WERI-Rb-1 (cell line): Measurements from ENCODE around the gene MSH3.

Experiments
- DNase-seq: peaks from one replicate; pipeline ENCODE4 v3.0.0-alpha.2; 2020
- H3K27ac ChIP-seq: fragments of 250-450 bp; sonication (Bioruptor Pico); 2 replicates; pipeline ENCODE4 v1.5.1; 2020; ENCODE audit warnings: mild to moderate bottlenecking, moderate library complexity
- H3K27me3 ChIP-seq: fragments of 250-450 bp; sonication (Bioruptor Pico); 2 replicates; pipeline ENCODE4 v1.5.1; 2021; ENCODE audit warnings: mild to moderate bottlenecking, low read depth, moderate library complexity; ENCODE audit not compliant: insufficient read depth, severe bottlenecking
- H3K36me3 ChIP-seq: fragments of 250-450 bp; sonication (Bioruptor Pico); 2 replicates; pipeline ENCODE4 v1.5.1; 2020; ENCODE audit warnings: mild to moderate bottlenecking, moderate library complexity
- H3K4me3 ChIP-seq: 2 replicates; pipeline ENCODE4 v1.5.1; 2011; ENCODE audit warnings: low read depth, mild to moderate bottlenecking, control low read depth, low read length
- H3K9me3 ChIP-seq: fragments of 250-450 bp; sonication (Bioruptor Pico); 2 replicates; pipeline ENCODE4 v1.5.1; 2021; ENCODE audit warnings: mild to moderate bottlenecking, moderate library complexity; ENCODE audit not compliant: severe bottlenecking
- TF ChIP-seq, protein P1 (sequence below): IDR thresholded peaks from 2 replicates; pipeline ENCODE4 v1.5.1; 2011; ENCODE audit warnings: low read depth, mild to moderate bottlenecking, control low read depth, inconsistent platforms, low read length

MSH3 gene

DNA sequence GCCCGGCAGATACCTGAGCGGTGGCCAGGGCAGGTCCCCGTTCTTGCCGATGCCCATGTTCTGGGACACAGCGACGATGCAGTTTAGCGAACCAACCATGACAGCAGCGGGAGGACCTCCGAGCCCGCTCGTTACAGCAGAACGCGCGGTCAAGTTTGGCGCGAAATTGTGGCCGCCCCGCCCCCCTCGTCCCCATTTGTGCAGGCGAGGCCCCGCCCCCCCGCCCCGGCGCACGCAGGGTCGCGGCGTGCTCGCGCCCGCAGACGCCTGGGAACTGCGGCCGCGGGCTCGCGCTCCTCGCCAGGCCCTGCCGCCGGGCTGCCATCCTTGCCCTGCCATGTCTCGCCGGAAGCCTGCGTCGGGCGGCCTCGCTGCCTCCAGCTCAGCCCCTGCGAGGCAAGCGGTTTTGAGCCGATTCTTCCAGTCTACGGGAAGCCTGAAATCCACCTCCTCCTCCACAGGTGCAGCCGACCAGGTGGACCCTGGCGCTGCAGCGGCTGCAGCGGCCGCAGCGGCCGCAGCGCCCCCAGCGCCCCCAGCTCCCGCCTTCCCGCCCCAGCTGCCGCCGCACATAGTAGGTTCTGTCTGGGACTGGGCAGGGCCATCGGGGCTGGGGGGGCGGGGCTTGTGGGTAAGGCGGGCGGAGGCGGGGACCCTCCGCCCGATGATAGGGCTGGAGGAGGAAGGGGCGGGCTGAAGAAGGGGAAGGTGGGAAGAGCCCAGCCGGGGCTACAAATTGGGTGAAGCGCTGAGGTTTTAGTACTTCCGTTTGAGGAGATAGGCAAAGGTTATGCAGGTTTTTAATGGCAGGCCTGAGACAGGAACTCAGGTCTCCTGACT lies at the start of gene MSH3, which contains the start of gene DHFR:
Gene MSH3, plus strand, starts transcription at position 262 of the 840 bp plus-strand sequence. Its CDS starts 76 bp downstream, at position 338.
Gene DHFR, minus strand, starts transcription at position 593 of the 840 bp plus-strand sequence. Its CDS starts 494 bp downstream, at position 99.
- H3K9me3 ChIP-seq: no peaks in the 10 kb centered on the region

DNA sequence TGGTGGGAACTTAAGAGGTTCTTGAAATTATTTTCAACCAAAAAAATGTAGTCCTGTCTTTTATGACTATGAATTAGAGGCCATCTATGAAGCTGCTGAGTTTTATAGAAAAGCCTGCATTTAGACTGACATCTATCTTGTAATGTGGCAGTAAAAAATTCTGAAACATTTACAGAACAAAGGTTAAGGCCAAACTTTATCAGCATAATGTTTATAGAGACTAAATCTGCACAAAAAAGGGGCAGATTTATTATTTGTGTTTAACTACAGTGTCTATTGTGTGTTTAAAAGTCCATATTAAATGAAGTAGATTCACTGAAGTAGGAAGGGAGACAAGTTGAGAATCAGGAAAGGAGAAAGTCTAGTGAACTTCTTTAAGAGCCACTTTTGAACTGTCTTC lies 47.1 kb upstream of the MSH3 start:
- DNase-seq: no peak
- no peak overlapping the region for H3K4me3 ChIP-seq
- H3K36me3 ChIP-seq: no peaks in the 10 kb centered on the region
- TF ChIP-seq, protein P1, sequence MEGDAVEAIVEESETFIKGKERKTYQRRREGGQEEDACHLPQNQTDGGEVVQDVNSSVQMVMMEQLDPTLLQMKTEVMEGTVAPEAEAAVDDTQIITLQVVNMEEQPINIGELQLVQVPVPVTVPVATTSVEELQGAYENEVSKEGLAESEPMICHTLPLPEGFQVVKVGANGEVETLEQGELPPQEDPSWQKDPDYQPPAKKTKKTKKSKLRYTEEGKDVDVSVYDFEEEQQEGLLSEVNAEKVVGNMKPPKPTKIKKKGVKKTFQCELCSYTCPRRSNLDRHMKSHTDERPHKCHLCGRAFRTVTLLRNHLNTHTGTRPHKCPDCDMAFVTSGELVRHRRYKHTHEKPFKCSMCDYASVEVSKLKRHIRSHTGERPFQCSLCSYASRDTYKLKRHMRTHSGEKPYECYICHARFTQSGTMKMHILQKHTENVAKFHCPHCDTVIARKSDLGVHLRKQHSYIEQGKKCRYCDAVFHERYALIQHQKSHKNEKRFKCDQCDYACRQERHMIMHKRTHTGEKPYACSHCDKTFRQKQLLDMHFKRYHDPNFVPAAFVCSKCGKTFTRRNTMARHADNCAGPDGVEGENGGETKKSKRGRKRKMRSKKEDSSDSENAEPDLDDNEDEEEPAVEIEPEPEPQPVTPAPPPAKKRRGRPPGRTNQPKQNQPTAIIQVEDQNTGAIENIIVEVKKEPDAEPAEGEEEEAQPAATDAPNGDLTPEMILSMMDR: no peak
- no peaks in the 10 kb centered on the region for H3K27me3 ChIP-seq
- H3K27ac ChIP-seq: no peak overlapping the region
- H3K9me3 ChIP-seq: no peaks in the 10 kb centered on the region

More for the DNA sequence above, at the start of gene MSH3, which contains the start of gene DHFR:
- TF ChIP-seq, protein P1: 0 out of 2 replicates have a peak, but pooled peaks have one; percentile 18
- H3K4me3 ChIP-seq: peak within 1 kb of the TSS; percentile 99
- peaks cover 34% of the 10 kb centered on the region for H3K36me3 ChIP-seq
- peak; percentile 90 for DNase-seq
- H3K27ac ChIP-seq: peak within 1 kb of the TSS; percentile 98
- H3K27me3 ChIP-seq: no peaks in the 10 kb centered on the region

DNA sequence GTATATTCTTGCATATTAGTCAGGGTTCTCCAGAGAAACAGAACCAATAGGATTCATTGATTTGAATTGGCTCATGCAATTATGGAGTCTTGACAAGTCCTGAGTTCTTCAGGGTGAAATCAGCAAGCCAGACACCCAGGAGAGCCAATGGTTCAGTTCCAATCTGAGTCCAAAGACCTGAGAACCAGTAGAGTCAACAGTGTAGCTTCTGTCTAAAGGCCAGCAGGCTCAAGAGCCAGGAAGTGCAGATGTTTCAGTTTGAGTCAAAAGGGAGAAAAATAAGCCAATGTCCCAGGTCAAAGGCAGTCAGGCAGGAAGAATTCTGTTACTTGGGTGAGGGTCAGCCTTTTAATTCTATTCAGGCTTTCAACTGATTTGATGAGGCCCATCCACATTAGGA lies 46.6 kb upstream of the MSH3 start:
- H3K4me3 ChIP-seq: no peak overlapping the region
- H3K9me3 ChIP-seq: no peaks in the 10 kb centered on the region
- H3K36me3 ChIP-seq: no peaks in the 10 kb centered on the region
- DNase-seq: no peak
- no peaks in the 10 kb centered on the region for H3K27me3 ChIP-seq
- no peak overlapping the region for H3K27ac ChIP-seq
- TF ChIP-seq, protein P1: no peak

DNA sequence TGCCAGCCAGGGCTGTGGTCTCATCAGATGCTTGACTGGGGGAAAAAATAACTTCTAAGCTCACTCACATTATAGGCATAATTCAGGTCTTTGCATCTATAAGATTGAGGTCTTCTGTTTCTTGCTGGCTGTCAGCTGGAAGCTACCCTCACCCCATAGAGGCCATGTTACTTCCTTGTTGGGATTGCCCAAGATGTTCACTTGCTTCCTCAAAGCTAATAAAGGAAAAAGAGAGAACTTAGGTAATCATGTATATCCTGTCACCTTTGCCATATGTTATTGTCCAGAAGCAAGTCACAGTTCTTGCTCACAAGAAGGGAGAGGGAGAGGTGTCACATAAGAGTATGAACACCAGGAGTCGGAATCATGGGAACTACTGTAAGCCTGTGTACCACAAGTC lies 45.7 kb upstream of the MSH3 start:
- Histone ChIP-seq H3K27ac (no peak overlapping the region), H3K36me3 (no peaks in the 10 kb centered on the region), H3K27me3 (no peaks in the 10 kb centered on the region), H3K9me3 (no peaks in the 10 kb centered on the region), H3K4me3 (no peak overlapping the region)
- TF ChIP-seq, protein P1: no peak
- DNase-seq: no peak

DNA sequence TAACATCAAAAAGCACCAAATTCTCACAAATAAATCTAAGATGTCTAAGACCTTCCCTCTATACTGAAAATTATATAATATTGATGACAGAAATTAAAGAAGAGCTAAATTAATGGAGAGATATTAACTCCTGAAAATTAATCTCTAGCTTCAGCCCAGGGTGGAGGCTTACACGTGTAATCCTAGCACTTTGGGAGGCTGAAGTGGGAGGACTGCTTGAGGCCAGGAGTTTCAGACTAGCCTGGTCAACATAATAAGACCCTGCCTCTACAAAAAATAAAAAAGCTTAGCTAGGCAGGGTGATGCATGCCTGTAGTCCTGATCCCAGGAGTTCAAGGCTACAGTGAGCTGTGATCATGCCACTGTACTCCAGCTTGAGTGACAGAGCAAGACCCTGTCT lies 44.8 kb upstream of the MSH3 start:
- H3K36me3 ChIP-seq: no peaks in the 10 kb centered on the region
- no peaks in the 10 kb centered on the region for H3K9me3 ChIP-seq
- no peak for DNase-seq
- no peaks in the 10 kb centered on the region for H3K27me3 ChIP-seq
- no peak overlapping the region for H3K27ac ChIP-seq
- no peak overlapping the region for H3K4me3 ChIP-seq
- TF ChIP-seq, protein P1: no peak
